Memory B cell (primary cell): Measurements from ENCODE around the gene FADS3.

Experiments used
- ATAC-seq: fragments of 150-1000 bp; cut with Tn5 transposase; 2 replicates; pipeline ENCODE4 v1.10.0; 2021; ENCODE audit warnings: low read depth, mild to moderate bottlenecking, moderate library complexity
- DNase-seq, 2 donors: peaks; one replicate each; pipeline ENCODE4 v3.0.0; 2022; ENCODE audit warnings: low spot score in 2 of 2
- H3K27ac Mint-ChIP-seq: one replicate; pipeline ENCODE4 v1.8.0; 2022; ENCODE audit warnings: mild to moderate bottlenecking, moderate library complexity, mixed read lengths
- H3K27me3 Mint-ChIP-seq: one replicate; pipeline ENCODE4 v1.8.0; 2022; ENCODE audit warnings: mixed read lengths
- H3K36me3 Mint-ChIP-seq: one replicate; pipeline ENCODE4 v1.8.0; 2022; ENCODE audit warnings: mild to moderate bottlenecking, mixed read lengths
- H3K4me1 Mint-ChIP-seq: one replicate; pipeline ENCODE4 v1.8.0; 2022; ENCODE audit warnings: mixed read lengths
- H3K4me3 Mint-ChIP-seq: one replicate; pipeline ENCODE4 v1.8.0; 2022; ENCODE audit warnings: mild to moderate bottlenecking, moderate library complexity, mixed read lengths
- H3K9me3 Mint-ChIP-seq: one replicate; pipeline ENCODE4 v1.8.0; 2022; ENCODE audit warnings: mixed read lengths

FADS3 gene

GRCh38 chr11:61918938-61919704 is 27.8 kb upstream of the FADS3 start:
- Mint-ChIP-seq H3K27me3 (peaks cover 32% of the 10 kb centered on the region), H3K27ac (no peak overlapping the region), H3K4me3 (no peak overlapping the region), H3K9me3 (no peaks in the 10 kb centered on the region), H3K4me1 (peaks cover 13% of the 10 kb centered on the region), H3K36me3 (peaks cover 1% of the 10 kb centered on the region)
- no peak for DNase-seq
- ATAC-seq: no peak

GRCh38 chr11:61918251-61918937 is 27.0 kb upstream of the FADS3 start:
- ATAC-seq (no peak), DNase-seq (no peak)
- Mint-ChIP-seq H3K36me3 (peaks cover 1% of the 10 kb centered on the region), H3K27ac (peak overlapping the region; percentile 75), H3K27me3 (peaks cover 32% of the 10 kb centered on the region), H3K4me1 (peaks cover 13% of the 10 kb centered on the region), H3K9me3 (no peaks in the 10 kb centered on the region), H3K4me3 (peak overlapping the region; percentile 84)

GRCh38 chr11:61917334-61918109 is 26.2 kb upstream of the FADS3 start, which contains the start of gene RAB3IL1:
RAB3IL1 (minus strand) TSS chr11:61917566; CDS start chr11:61917367, 199 bp downstream.
- H3K36me3 Mint-ChIP-seq: peaks cover 1% of the 10 kb centered on the region
- peaks cover 20% of the 10 kb centered on the region for H3K4me1 Mint-ChIP-seq
- H3K4me3 Mint-ChIP-seq: peak within 1 kb of the TSS; percentile 84
- DNase-seq: no peak
- H3K27ac Mint-ChIP-seq: peak within 1 kb of the TSS; percentile 75
- peaks cover 37% of the 10 kb centered on the region for H3K27me3 Mint-ChIP-seq
- peak; percentile 44 for ATAC-seq
- no peaks in the 10 kb centered on the region for H3K9me3 Mint-ChIP-seq

- Mint-ChIP-seq H3K9me3 (no peaks in the 10 kb centered on the region), H3K4me3 (peak overlapping the region; percentile 58), H3K27ac (no peak overlapping the region), H3K36me3 (peaks cover 1% of the 10 kb centered on the region), H3K27me3 (peaks cover 40% of the 10 kb centered on the region), H3K4me1 (peaks cover 22% of the 10 kb centered on the region)
- ATAC-seq (peak; percentile 37), DNase-seq (no peak)
Measured at GRCh38 chr11:61916737-61917333, 25.5 kb upstream of the FADS3 start.

GRCh38 chr11:61914471-61915171 is 23.3 kb upstream of the FADS3 start:
- H3K4me3 Mint-ChIP-seq: no peak overlapping the region
- H3K27me3 Mint-ChIP-seq: peaks cover 32% of the 10 kb centered on the region
- no peak overlapping the region for H3K27ac Mint-ChIP-seq
- no peak for ATAC-seq
- no peaks in the 10 kb centered on the region for H3K9me3 Mint-ChIP-seq
- DNase-seq: no peak
- peaks cover 19% of the 10 kb centered on the region for H3K4me1 Mint-ChIP-seq
- H3K36me3 Mint-ChIP-seq: peaks cover 1% of the 10 kb centered on the region

GRCh38 chr11:61913699-61914395 is 22.5 kb upstream of the FADS3 start:
- no peaks in the 10 kb centered on the region for H3K9me3 Mint-ChIP-seq
- H3K27ac Mint-ChIP-seq: no peak overlapping the region
- no peak overlapping the region for H3K4me3 Mint-ChIP-seq
- peaks cover 1% of the 10 kb centered on the region for H3K36me3 Mint-ChIP-seq
- ATAC-seq: no peak
- peaks cover 19% of the 10 kb centered on the region for H3K4me1 Mint-ChIP-seq
- no peak for DNase-seq
- peaks cover 30% of the 10 kb centered on the region for H3K27me3 Mint-ChIP-seq

GRCh38 chr11:61912991-61913698 is 21.8 kb upstream of the FADS3 start:
- ATAC-seq (no peak), DNase-seq (no peak)
- Mint-ChIP-seq H3K4me1 (peaks cover 16% of the 10 kb centered on the region), H3K36me3 (peaks cover 1% of the 10 kb centered on the region), H3K27ac (no peak overlapping the region), H3K4me3 (no peak overlapping the region), H3K9me3 (no peaks in the 10 kb centered on the region), H3K27me3 (peaks cover 23% of the 10 kb centered on the region)

GRCh38 chr11:61912530-61912898 is 21.2 kb upstream of the FADS3 start:
- no peaks in the 10 kb centered on the region for H3K9me3 Mint-ChIP-seq
- H3K27ac Mint-ChIP-seq: no peak overlapping the region
- ATAC-seq: peak; percentile 54
- H3K4me1 Mint-ChIP-seq: peaks cover 9% of the 10 kb centered on the region
- H3K27me3 Mint-ChIP-seq: peaks cover 17% of the 10 kb centered on the region
- no peak for DNase-seq
- no peaks in the 10 kb centered on the region for H3K36me3 Mint-ChIP-seq
- no peak overlapping the region for H3K4me3 Mint-ChIP-seq

GRCh38 chr11:61911701-61912529 is 20.6 kb upstream of the FADS3 start:
- H3K36me3 Mint-ChIP-seq: no peaks in the 10 kb centered on the region
- ATAC-seq: no peak
- DNase-seq: no peak
- no peak overlapping the region for H3K27ac Mint-ChIP-seq
- H3K4me3 Mint-ChIP-seq: no peak overlapping the region
- H3K4me1 Mint-ChIP-seq: peaks cover 9% of the 10 kb centered on the region
- no peaks in the 10 kb centered on the region for H3K9me3 Mint-ChIP-seq
- H3K27me3 Mint-ChIP-seq: peaks cover 17% of the 10 kb centered on the region

GRCh38 chr11:61911128-61911700 is 19.9 kb upstream of the FADS3 start:
- H3K36me3 Mint-ChIP-seq: no peaks in the 10 kb centered on the region
- no peaks in the 10 kb centered on the region for H3K9me3 Mint-ChIP-seq
- no peak overlapping the region for H3K27ac Mint-ChIP-seq
- H3K4me3 Mint-ChIP-seq: no peak overlapping the region
- ATAC-seq: no peak
- no peak for DNase-seq
- peaks cover 12% of the 10 kb centered on the region for H3K4me1 Mint-ChIP-seq
- H3K27me3 Mint-ChIP-seq: peaks cover 13% of the 10 kb centered on the region

GRCh38 chr11:61910187-61911127 is 19.1 kb upstream of the FADS3 start:
- DNase-seq (no peak), ATAC-seq (no peak)
- Mint-ChIP-seq H3K27ac (no peak overlapping the region), H3K4me3 (no peak overlapping the region), H3K27me3 (peaks cover 11% of the 10 kb centered on the region), H3K9me3 (no peaks in the 10 kb centered on the region), H3K4me1 (peaks cover 12% of the 10 kb centered on the region), H3K36me3 (no peaks in the 10 kb centered on the region)
